Upper lobe of left lung (tissue), 6 donors: ENCODE measurements around the gene BTG1. TPM values are rescaled to one million over a fixed set of nuclear protein-coding genes. Genes with fewer than 3 reads are reported as not detected.
A peak's percentile ranks its signal among the peaks of the same experiment; 100 is the strongest.

Source experiments
- ATAC-seq, 2 donors: fragments of 200-7000 bp; cut with Tn5 transposase; one replicate each; pipeline ENCODE4 v1.9.1; 2022; ENCODE audit warnings: mild to moderate bottlenecking in 2 of 2, moderate library complexity in 2 of 2; ENCODE audit not compliant: low FRiP score in 2 of 2
- DNase-seq, 2 donors: peaks; one replicate each; pipeline ENCODE4 v3.0.0-alpha.2; 2019 to 2020
- H3K27ac ChIP-seq, 4 donors: fragments of 200-600 bp; sonication (generic); one replicate each; pipeline ENCODE4 v1.5.1; 2016 to 2019
- H3K27me3 ChIP-seq, 4 donors: fragments of 200-600 bp; sonication (generic); one replicate each; pipeline ENCODE4 v1.5.1; 2017 to 2019
- H3K36me3 ChIP-seq, 4 donors: fragments of 200-600 bp; sonication (generic); one replicate each; pipeline ENCODE4 v1.5.1; 2016 to 2019
- H3K4me1 ChIP-seq, 4 donors: fragments of 200-600 bp; sonication (generic); one replicate each; pipeline ENCODE4 v1.5.1; 2018 to 2019
- H3K4me3 ChIP-seq, 4 donors: fragments of 200-600 bp; sonication (generic); one replicate each; pipeline ENCODE4 v1.5.1; 2017 to 2019; ENCODE audit warnings: mild to moderate bottlenecking in 2 of 4, moderate library complexity in 1 of 4
- H3K9me3 ChIP-seq, 4 donors: fragments of 200-600 bp; sonication (generic); one replicate each; pipeline ENCODE4 v1.5.1; 2018 to 2019
- EP300 ChIP-seq, 4 donors: sonication (generic); formaldehyde crosslinking; IDR thresholded peaks; one replicate each; pipeline ENCODE4 v1.5.1; 2017; ENCODE audit warnings: antibody characterized with exemption in 4 of 4, control low read depth in 2 of 4
- POLR2A ChIP-seq, 4 donors: fragments of 450-650 bp; IDR thresholded peaks; one replicate each; pipeline ENCODE4 v1.5.1; 2016 to 2017; ENCODE audit warnings: antibody characterized with exemption in 4 of 4, mild to moderate bottlenecking in 2 of 4
- POLR2AphosphoS5 ChIP-seq, 2 donors: sonication (generic); formaldehyde crosslinking; IDR thresholded peaks; one replicate each; pipeline ENCODE4 v1.5.1; 2017; ENCODE audit warnings: antibody characterized with exemption in 2 of 2
- WGBS, 2 donors: methylation state at CpG; one replicate each; pipeline ENCODE4 v1.1.5; 2017 to 2018; 5-methylcytosine and 5-hydroxymethylcytosine counted together
- total RNA-seq, 6 donors: library from RNA; depleted of rRNA in 4 of 6; stranded (reverse); fragments of >200 nt in 4 of 6; gene quantifications; one replicate each; pipeline versions ENCODE4 v1.1.0 to v1.2.1, GENCODE V29; 2016 to 2021
- TF ChIP-seq, protein P1 (sequence below), 6 experiments: fragments of 450-650 bp in 4 of 6; fragments of 200-600 bp in 2 of 6; sonication (generic) in 2 of 6; IDR thresholded peaks; one replicate each; pipeline ENCODE4 v1.5.1; 2016 to 2019; ENCODE audit warnings: antibody characterized with exemption in 6 of 6
- donor health status: DM: no; HTN: no; CAD: no; lungs with moderate emphysema.
- donor health status: DM: no; HTN: yes; CAD: no; lungs with severe emphysema.

BTG1 gene
- total RNA-seq, 6 donors from 2014 or later = 31.4 to 177 (median 87.0) TPM

DNA sequence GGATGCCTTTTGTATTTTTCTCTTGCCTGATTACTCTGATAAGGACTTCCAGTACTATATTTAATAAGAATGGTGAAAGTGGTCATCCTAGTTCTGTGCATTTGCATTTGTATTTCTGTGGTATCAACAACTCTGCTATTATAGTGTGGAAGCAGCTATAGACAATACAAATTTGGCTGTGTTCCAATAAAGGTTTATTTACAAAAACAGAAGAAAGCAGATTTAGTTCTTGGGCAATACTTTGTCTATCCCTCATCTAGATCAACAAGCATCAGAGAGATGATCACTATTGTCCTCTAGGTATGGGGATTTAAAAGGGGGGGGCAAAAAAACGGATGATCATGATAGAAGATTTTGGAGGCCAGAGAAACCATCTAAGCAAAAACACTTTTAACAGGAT lies 19.1 kb upstream of the BTG1 start:
- Histone ChIP-seq H3K27ac (no peak overlapping the region), H3K4me3 (no peak overlapping the region), H3K27me3 (no peaks in the 10 kb centered on the region), H3K4me1 (peaks cover 0 to 2% (median 0%) of the 10 kb centered on the region in 4 donors), H3K36me3 (no peaks in the 10 kb centered on the region), H3K9me3 (no peaks in the 10 kb centered on the region)
- DNase-seq (no peak), ATAC-seq (no peak)
- 68 to 86% methylated on average over 1 of the region's 1 CpG for WGBS, 2 donors
- TF ChIP-seq EP300 (IDR thresholded peaks at IDR 0.05) = no peak
- no peak for TF ChIP-seq POLR2A (IDR thresholded peaks at IDR 0.05)
- TF ChIP-seq POLR2AphosphoS5 (IDR thresholded peaks at IDR 0.05) = no peak
- TF ChIP-seq, protein P1, sequence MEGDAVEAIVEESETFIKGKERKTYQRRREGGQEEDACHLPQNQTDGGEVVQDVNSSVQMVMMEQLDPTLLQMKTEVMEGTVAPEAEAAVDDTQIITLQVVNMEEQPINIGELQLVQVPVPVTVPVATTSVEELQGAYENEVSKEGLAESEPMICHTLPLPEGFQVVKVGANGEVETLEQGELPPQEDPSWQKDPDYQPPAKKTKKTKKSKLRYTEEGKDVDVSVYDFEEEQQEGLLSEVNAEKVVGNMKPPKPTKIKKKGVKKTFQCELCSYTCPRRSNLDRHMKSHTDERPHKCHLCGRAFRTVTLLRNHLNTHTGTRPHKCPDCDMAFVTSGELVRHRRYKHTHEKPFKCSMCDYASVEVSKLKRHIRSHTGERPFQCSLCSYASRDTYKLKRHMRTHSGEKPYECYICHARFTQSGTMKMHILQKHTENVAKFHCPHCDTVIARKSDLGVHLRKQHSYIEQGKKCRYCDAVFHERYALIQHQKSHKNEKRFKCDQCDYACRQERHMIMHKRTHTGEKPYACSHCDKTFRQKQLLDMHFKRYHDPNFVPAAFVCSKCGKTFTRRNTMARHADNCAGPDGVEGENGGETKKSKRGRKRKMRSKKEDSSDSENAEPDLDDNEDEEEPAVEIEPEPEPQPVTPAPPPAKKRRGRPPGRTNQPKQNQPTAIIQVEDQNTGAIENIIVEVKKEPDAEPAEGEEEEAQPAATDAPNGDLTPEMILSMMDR (IDR thresholded peaks at IDR 0.05) = no peak

DNA sequence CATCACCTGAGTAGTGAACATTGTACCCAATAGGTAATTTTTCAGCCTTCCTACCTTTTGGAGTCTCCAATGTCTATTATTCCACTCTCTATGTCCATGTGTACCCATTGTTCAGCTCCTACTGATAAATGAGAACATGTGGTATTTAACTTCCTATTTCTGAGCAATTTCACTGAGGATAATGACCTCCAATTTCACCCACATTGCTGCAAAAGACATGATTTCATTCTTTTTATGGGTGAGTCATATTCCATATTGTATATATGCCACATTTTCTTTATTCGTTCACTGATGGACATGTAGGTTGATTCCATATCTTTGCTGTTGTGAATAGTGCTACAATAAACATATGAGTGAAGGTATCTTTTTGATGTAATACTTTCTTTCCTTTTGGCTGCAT lies 16.4 kb upstream of the BTG1 start:
- Histone ChIP-seq H3K36me3 (no peaks in the 10 kb centered on the region), H3K27me3 (no peaks in the 10 kb centered on the region), H3K9me3 (no peaks in the 10 kb centered on the region), H3K4me3 (no peak overlapping the region), H3K27ac (no peak overlapping the region), H3K4me1 (peaks cover 0 to 10% (median 4%) of the 10 kb centered on the region in 4 donors)
- TF ChIP-seq EP300 (IDR thresholded peaks at IDR 0.05) = no peak
- TF ChIP-seq POLR2AphosphoS5 (IDR thresholded peaks at IDR 0.05) = no peak
- TF ChIP-seq, protein P1 (IDR thresholded peaks at IDR 0.05) = no peak
- no peak for TF ChIP-seq POLR2A (IDR thresholded peaks at IDR 0.05)
- ATAC-seq = no peak
- WGBS, 2 donors = 87 to 100% methylated on average over 1 of the region's 1 CpG
- DNase-seq = no peak

DNA sequence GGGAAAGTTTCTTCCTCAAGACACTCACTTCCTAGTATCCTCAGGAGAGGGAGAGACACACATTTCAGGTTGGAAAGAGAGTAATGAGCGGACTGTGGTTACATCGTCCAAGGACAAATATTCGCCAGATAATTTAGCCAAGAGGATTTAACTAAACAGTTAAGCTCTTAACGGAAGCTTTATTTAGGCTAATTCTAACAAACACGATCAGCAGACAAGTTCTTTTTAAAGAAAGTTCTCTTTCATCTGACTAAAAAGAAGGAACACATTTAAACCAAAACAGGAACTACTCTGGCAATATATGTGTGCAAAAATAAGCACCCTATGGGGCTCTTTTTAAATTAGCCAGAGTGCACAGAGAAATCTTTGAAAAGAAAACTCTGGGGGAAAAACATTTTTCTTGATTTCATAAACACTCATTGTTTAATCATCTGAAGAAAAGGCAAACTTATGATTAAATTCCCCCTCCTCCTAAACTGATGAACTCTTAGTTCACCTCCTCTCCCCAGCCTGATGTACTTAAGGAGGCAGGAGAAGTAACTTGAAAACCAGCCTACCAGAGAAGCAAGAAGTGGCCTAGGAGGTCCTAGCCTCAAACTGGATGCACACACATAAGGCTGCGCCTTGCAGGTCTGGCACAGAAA lies 13.3 kb upstream of the BTG1 start:
- H3K4me3 ChIP-seq = no peak overlapping the region
- 31 to 33% methylated on average over 6 of the region's 6 CpGs for WGBS, 2 donors
- no peak for DNase-seq
- TF ChIP-seq POLR2A (IDR thresholded peaks at IDR 0.05) = no peak
- no peak for TF ChIP-seq POLR2AphosphoS5 (IDR thresholded peaks at IDR 0.05)
- TF ChIP-seq EP300 (IDR thresholded peaks at IDR 0.05) = no peak
- TF ChIP-seq, protein P1 (IDR thresholded peaks at IDR 0.05) = no peak
- H3K36me3 ChIP-seq = no peaks in the 10 kb centered on the region
- no peaks in the 10 kb centered on the region for H3K9me3 ChIP-seq
- H3K27ac ChIP-seq = peak overlapping the region in 3 of 4 donors; percentile 31 to 62 (median 54)
- H3K27me3 ChIP-seq = no peaks in the 10 kb centered on the region
- peaks cover 0 to 10% (median 4%) of the 10 kb centered on the region in 4 donors for H3K4me1 ChIP-seq
- peak in 1 of 2 donors; percentile 44 for ATAC-seq

- ATAC-seq = no peak
- DNase-seq = no peak
- Histone ChIP-seq H3K36me3 (no peaks in the 10 kb centered on the region), H3K27me3 (no peaks in the 10 kb centered on the region), H3K9me3 (no peaks in the 10 kb centered on the region), H3K4me3 (no peak overlapping the region), H3K27ac (no peak overlapping the region), H3K4me1 (peaks cover 0 to 10% (median 4%) of the 10 kb centered on the region in 4 donors)
- 96 to 97% methylated on average over 6 of the region's 6 CpGs for WGBS, 2 donors
- TF ChIP-seq POLR2AphosphoS5 (IDR thresholded peaks at IDR 0.05) (no peak), EP300 (IDR thresholded peaks at IDR 0.05) (no peak), POLR2A (IDR thresholded peaks at IDR 0.05) (no peak)
- TF ChIP-seq, protein P1 (IDR thresholded peaks at IDR 0.05) = no peak
Observed at GRCh38 chr12:92156704-92157395, 11.2 kb upstream of the BTG1 start.
